ENCODE measurements around the gene RAPGEF2. TPM values are rescaled to one million over a fixed set of nuclear protein-coding genes. Genes with fewer than 3 reads are reported as not detected.

The RAPGEF2 gene
- total RNA-seq, 1 experiment from 2014 or later: 21.9 TPM

DNA sequence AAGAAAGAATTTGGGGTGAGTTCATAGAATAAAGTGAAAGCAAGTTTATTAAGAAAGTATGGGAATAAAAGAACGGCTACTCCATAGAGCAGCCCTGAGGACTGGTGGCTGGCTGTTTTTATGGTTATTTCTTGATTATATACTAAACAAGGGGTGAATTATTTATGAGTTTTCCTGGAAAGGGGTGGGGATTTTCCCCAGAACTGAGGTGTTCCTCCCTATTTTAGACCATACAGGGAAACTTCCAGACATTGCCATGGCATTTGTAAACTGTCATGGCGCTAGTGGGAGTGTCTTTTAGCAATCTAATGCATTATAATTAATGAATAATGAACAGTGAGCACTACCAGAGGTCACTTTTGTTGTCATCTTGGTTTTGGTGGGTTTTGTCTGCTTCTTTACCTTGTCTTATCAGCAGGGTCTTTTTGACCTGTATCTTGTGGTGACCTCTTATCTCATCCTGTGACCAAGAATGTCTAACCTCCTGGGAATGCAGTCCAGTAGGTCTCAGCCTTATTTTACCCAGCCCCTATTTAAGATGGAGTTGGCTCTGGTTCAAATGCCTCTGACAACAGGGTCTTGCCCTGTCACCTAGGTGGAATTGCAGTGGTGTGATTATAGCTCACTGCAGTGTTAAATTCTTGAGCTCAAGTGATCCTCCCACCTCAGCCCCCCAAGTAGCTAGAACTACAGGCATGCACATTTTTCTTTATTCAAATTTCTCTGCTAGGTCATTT is 27.1 kb downstream of the RAPGEF2 start:
- no peak for DNase-seq (ENCODE audit: low read depth)

DNA sequence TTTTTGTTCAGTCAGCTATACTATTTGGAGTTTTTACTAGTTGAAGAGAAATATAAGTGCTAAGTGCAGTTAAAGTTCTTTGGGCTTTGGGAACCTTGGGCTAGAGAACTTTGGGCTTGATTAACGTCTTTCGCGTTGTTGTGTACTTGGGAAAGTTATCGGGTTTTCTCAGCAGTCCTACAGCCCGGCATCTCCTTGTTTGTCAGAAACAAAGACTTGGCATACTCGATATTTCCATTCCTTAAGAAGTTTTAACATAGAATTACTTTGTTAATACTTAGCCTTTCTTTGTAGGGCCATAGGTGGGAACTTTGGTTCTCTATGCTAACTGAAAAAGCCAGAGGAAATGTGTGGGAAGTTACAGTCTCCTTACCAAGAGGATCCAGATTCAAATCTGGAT is 28.7 kb downstream of the RAPGEF2 start:
- no peak for DNase-seq (ENCODE audit: low read depth)

DNA sequence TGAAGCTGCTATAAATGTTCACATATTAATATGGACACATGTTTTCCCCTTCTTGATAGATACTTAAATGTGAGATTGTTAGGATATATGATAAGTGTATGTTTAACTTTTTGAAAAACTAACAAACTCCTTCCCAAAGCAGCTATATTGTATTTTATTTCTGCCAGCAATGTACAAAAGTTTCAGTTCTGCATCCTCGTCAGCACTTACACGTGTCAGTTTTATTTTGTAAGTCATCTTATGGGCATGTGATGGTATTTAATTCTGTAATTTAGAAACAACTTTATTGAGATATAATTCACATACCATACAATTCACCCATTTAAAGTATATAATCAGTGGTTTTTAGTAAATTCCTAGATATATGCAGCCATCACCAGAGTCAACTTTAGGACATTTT is 31.6 kb downstream of the RAPGEF2 start:
- no peak for DNase-seq (ENCODE audit: low read depth)

DNA sequence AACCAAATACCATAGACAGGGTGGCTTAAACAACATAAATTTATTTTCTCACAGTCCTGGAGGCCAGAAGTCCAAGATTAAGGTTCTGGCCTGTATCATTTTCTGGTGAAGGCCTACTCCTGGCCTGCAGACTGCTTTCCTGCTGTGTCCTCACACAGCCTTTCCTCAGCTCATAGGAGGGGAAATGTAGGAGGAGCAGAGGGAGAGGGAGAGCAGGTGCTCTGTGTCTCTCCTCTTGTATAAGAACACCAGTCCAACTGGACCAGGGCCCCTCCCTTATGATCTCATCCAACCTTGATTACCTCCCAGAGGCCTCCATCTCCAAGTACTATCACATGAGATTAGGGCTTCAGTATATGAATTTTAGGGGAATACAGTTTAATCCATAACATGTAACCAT is 34.3 kb downstream of the RAPGEF2 start:
- no peak for DNase-seq (ENCODE audit: low read depth)

DNA sequence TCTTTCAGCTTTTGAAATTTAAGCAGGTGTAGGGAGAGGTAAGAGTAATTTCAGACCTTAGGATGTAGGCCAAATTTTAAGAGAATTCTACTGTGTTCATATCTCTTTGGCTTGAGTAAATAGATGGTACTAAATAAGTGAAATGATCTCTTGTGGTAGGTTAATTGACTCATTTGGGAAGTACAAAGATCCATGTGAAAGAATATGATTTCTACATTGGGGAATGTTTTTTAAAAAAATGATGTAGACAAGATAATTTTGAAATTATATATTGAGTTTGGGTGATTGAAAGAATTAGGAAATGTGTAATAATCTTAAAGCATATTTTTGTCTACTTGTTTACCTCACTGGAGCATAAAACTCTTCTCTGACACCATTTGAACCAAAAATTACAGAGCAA is 35.6 kb downstream of the RAPGEF2 start:
- DNase-seq (ENCODE audit: low read depth): no peak

DNA sequence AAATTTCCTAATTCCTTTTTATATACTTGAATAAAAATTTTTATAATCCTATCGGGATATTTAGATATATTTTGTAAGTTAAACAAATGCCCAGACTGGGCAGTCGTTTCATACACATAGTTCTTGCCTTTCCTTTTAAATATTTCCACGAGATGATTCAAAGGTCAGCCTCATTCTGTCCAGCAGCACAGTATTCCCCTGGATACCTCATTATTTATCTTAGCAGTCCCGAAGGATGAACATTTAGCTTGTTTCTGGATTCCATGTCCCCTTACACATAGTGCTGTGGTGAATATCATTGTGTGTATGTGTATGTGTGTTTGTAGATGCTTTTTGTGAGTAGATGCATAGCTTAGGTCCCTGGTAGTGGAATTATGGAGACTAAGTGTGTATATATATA is 38.3 kb downstream of the RAPGEF2 start:
- DNase-seq (ENCODE audit: low read depth): peak; percentile 86

DNA sequence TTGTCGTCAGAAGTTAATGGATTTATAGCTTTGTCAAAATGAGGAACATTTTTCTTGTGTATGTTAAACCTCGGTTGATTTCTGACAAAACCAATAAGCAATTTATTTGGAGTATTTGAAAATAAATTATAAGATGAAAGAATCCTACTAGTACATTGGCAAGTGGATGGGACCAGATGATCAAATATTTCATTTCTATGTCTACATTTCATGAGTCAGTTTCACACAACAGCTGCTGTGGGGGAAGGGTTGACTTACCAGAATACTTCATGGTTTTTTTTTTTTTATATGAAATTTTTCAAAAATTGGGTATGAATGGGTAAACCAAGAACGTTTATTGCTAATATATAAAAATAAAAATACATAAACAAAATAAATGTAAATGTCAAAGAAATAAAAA is 39.4 kb downstream of the RAPGEF2 start:
- peak; percentile 93 for DNase-seq (ENCODE audit: low read depth)

DNA sequence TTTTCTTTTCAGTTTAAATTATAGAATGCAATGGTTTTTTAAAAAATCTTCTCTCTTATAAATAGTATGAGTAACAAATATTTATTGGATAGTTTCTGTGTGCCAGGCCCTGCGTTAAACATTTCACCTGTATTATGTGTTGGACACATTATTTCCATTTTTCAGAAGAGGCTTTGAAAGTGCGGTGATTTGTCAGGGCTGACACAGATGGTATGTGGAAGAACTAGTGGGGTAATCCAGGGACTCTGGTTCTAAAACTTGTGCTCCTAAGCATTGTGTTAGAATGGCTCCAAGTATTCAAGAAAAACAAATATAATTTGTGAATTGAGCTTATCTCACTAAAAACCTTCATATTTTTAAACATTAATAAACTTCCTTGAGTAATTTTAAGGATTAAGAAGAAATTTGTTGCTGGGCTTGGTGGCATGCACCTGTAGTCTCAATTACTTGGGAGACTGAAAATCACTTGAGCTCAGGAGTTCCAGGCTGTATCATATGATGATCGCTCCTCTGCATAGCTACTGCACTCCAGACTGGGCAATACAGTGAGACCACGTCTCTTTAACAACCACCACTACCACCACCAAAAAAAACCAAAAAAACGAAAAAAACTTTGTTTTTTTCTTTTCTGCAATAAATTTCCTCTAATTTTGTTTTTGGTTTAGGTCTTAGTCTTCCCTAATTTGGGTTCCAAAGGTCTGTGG is 40.0 kb downstream of the RAPGEF2 start:
- no peak for DNase-seq (ENCODE audit: low read depth)

DNA sequence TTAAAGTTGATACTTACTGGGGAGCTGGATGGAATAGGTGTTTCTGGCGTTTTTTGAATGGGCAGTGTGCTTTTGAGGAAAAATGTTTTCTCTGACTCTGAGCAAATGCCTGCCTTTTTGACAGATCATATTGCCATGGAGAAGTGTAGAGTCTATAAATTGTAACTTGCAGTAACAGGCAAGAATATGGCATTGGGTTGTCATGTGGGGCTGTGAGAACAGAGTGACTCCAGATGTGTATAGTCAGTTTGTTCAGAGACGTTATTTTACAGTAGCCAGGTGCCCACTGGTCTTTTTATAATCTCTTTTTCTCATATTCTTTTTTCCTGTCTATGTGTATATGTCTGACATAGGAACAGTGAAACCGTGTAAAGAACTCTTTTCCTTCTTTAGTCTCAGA is 40.8 kb downstream of the RAPGEF2 start:
- DNase-seq (ENCODE audit: low read depth): no peak

DNA sequence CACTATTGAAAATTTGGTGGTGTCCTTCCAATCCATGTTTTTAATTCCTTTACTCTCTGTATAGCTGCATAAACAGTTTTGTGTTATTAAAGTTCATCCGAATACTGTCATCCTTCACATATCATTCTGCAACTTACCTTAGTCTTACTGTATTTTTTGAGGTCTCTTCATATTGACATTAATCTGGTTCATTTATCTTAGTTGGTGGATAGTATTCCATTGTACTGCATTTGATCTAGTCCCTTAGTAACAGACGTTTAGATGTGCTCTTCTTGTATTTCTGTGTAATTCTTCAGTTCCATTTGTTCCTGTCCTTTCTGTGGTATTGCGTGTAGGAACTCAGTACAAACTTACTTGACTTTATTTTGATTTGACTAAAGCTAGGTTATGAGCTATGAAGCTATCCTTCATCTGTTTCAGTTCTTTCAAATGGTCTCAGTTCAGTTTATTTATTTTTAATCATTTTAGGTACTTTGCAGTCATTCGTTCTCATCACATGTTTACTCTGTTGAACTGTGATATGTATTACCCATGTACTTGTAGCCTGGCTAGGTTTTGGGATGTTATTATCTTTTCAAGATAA is 41.3 kb downstream of the RAPGEF2 start:
- DNase-seq (ENCODE audit: low read depth): peak; percentile 31

DNA sequence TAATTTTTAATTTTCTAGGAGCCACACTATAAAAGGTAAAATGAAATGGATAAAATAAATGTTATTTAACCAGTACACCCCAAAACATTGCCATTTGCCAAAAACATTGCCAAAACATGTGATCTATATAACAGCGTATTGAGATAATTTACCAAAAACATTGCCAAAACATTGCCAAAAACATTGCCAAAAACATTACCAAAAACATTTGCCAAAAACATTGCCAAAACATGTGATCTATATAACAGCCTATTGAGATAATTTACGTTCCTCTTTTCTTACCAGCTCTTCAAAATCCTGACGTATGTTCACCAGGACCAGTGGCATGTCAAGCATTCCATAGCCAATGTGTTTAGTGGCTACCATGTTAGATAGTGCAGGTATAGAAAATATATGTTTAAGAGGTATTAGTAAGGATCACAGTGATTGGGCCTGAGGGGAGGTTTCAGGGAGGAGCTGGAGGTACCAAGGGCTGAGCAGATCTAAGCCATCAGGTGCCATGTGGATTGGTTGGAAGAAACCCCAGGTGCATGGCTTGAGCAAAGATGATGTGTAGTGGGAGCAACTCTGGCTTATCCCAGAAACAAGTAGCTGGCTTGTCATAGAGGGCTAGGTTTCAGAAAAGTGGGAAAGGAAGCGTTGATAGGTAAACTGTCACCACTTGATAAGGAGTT is 42.6 kb downstream of the RAPGEF2 start:
- DNase-seq (ENCODE audit: low read depth): no peak

DNA sequence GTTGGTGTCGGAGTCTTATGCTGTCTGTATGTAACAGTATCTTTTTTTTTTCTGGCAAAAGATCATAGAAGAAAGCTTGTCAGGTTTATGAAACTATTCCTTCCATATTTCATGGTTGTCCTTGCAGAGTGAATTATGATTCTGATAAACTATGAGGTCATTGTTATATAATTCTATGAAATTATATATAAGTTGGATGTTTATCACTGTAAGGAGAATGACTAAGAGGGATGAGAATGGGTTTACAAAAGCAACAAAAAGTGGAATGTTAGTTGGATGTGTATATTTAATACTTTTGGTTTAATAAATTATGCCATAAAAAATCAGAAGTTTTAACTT is 43.1 kb downstream of the RAPGEF2 start:
- no peak for DNase-seq (ENCODE audit: low read depth)

DNA sequence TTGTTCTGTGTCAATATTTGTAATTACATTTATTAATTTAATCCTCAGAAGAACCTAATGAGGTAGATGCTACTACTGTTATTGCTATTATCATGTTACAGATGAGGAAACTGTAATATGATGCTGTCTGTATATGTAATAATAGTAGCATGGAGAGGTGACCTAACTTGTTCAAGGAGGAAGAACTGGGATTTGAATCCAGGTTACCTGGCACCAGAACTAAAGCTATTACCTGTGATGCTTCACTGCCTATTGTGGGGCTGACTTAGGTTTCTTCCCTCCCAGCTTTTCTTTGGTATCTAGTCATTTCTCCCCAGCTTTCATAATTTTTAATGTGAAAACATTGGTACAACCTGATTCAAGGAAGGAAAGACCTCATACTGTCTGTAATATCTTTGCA is 43.6 kb downstream of the RAPGEF2 start:
- no peak for DNase-seq (ENCODE audit: low read depth)

DNA sequence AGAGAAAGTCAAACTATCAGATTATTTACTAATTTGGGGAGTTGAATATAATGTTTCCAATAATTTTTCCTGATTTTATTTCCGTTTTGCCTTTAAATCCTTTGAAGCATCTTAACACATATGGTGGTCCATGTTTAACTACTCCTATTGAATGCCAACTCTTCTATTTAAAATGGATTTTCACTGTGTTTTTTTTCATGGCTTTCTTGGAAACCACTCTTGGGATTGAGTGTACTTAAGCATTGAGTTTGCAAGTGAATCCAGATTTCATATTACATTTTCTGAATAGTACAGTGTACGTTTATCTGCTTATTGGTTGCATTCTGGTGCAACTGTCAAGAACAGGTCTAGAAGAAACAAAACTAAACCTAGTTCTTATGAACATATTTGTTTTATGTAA is 45.6 kb downstream of the RAPGEF2 start:
- no peak for DNase-seq (ENCODE audit: low read depth)

DNA sequence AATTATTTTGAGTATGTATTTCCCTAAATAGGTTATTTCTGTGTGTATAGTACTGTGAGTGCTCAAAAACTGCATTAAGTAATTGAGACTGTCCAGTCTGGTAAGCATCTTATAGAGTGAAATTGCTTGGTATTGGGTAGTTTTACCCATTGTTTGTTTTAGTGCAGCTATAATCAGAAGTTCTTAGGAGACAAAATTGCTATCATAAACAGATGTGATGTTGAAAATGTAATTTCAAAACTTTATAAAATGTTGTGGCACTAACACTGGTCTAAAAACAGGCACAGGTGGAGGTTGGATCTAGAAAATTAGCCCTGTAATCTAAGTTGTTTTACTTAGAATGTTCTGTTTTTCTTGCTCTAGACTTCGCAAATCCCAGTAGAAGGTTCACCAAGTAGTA is 46.8 kb downstream of the RAPGEF2 start:
- DNase-seq (ENCODE audit: low read depth): no peak

DNA sequence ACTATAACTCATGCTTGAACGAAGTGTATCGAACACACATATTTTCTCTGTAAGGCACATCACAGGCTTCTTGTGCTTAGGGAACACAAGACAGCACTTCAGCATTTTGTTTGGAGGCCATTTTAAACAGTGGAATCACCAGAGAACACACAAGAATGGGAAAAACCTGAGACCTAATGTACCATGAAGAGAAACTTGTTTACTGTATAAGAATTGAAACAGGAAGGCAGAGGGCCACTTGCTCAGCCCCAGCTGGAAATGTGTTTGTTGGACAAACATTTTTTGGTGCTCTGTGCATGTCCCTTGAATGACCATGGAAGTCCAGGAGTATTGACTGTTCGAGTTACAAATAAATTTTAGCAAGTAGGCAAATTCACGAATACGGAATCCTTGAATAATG is 47.5 kb downstream of the RAPGEF2 start:
- no peak for DNase-seq (ENCODE audit: low read depth)

DNA sequence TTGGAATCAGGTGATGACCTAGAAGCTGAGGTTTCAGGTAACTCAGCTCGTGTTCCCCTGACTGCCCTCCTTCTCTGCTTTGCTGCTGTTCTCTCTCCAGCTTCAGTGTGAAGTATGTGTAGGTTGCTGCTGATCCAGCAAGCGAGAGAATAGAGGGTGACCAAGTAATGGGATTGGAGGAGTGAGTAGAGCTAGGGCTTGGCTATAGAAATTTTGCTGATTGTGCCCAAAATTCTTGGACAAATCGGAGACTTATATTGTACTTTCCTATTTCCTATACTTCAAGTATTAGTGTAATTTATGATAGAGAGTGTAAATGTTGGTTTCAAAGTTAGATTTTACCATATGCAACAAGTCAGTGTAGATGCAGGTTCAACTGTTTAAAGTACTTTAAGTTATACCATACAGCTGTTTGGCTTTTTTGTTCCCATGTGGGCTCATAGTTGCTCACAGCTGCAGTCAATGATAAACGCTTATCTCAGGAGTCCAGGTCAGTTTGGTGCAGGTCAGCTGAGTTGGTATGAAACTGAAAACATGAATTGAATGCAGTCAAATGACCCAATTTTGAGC is 48.0 kb downstream of the RAPGEF2 start:
- no peak for DNase-seq (ENCODE audit: low read depth)

DNA sequence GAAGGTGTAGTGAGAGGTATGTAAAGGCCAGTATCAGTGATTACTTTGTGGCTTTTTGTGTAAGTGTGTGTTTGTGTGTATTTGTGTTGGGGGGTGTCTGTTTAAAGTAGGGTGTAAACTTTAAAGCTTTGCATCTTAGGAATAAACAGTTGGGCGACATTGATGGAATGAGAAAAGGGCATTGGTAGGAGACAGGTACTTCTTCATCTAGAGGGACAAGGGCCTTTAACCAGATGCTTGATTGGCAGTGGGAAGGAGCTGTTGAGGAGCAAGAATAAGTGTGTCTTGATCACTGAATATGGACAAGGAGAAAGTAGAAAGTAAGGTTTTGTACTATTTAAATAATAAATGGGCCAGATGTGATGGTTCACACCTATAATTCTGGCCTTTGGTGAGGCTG is 48.8 kb downstream of the RAPGEF2 start:
- no peak for DNase-seq (ENCODE audit: low read depth)

DNA sequence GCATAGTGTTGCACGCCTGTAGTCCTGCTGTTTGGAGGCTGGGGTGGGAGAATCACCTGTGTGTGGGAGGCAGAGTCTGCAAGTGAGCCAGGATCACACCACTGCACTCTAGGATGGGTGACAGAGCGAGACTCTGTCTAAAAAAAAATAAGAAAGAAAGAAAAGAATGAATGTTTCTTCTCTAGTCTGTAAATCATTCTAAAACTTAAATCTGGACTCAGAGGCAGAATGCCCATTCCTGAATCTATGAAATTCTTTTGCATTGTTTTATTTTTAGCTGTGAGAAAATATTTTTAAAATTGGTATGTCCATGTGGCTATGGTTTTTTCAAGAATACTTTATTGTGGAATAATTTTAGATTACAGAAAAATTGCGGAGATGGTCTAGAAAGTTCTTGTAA is 49.3 kb downstream of the RAPGEF2 start:
- DNase-seq (ENCODE audit: low read depth): no peak

DNA sequence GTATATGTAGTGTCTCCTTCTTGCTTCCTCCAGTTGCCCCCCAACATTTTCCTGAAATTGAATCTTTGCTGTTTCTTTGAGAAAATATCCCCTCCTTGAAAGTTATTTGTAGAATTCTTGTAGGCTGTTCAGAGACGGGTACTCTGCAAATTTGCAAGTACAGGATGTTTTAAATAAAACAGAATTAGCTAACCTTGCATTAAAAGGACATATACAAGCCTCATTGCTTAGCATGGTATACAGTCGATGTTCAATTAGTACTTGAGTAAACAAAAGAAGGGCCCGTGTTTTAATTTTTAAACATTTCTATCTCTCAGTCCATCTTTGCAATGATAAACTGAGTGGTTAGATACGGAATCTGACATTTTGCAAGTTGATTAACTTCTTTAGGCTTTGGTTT is 50.8 kb downstream of the RAPGEF2 start:
- no peak for DNase-seq (ENCODE audit: low read depth)

DNA sequence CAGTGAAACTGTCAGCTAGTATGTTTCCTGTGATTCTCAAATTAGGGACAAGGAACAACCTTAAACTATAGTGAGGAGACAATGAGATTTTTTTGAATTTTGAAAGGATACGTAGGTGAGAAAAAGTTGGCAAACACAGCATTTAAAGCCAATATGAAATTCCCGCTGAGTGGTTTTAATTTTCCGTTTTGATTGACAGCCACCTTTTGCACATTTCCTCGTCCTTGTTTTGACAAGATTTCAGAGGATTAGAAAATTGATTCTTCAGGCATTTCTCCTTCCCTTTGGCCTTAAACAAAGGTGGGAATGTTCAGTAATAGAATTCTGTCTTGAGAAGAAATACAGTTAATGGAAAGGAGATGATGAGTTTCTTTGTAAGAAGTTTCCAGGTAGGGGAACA is 52.2 kb downstream of the RAPGEF2 start:
- no peak for DNase-seq (ENCODE audit: low read depth)

DNA sequence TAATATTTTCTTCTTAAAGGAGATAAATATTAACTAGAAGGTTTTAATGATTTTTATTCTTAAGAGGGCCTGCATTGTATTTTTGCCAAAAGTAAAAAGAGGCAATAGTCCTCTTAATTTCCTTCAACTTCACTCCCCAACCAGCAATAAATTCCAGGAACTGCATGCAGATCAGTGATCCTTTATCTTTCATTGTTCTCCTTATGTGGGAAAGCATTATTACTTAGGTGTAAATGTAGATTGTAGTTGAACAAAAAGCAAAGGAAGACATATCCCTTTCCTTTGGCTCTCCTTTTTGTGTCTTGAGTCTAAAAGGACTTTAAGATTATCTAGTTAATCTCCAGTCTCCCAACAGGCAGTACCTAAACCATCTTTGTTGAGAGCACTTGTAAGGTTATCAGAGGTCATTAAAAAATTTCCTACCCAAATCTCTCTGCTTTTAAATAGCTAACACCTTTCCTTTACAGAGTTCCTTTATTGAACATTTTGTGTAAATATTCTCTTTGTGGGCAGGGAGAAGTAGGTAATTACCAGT is 55.3 kb downstream of the RAPGEF2 start:
- DNase-seq (ENCODE audit: low read depth): no peak

All from LHCN-M2 (cell line).